ENCODE data around the gene CMAS. TPM values are rescaled to one million over a fixed set of nuclear protein-coding genes. Genes with fewer than 3 reads are reported as not detected.
A peak's percentile ranks its signal among the peaks of the same experiment; 100 is the strongest.

CMAS gene
- total RNA-seq, 3 donors from 2014 or later: 20.6 to 26.5 (median 25.6) TPM

GRCh38 chr12:22069851-22070250 lies 23.8 kb downstream of the CMAS start:
- Histone ChIP-seq H3K4me1 (no peaks in the 10 kb centered on the region), H3K27me3 (no peaks in the 10 kb centered on the region), H3K4me3 (no peak overlapping the region), H3K36me3 (no peaks in the 10 kb centered on the region), H3K27ac (no peak overlapping the region), H3K9me3 (no peaks in the 10 kb centered on the region)
- DNase-seq (ENCODE audit: low spot score in 2 of 2): no peak
- TF ChIP-seq POLR2AphosphoS5 (IDR thresholded peaks at IDR 0.05): no peak
- TF ChIP-seq, protein P1, sequence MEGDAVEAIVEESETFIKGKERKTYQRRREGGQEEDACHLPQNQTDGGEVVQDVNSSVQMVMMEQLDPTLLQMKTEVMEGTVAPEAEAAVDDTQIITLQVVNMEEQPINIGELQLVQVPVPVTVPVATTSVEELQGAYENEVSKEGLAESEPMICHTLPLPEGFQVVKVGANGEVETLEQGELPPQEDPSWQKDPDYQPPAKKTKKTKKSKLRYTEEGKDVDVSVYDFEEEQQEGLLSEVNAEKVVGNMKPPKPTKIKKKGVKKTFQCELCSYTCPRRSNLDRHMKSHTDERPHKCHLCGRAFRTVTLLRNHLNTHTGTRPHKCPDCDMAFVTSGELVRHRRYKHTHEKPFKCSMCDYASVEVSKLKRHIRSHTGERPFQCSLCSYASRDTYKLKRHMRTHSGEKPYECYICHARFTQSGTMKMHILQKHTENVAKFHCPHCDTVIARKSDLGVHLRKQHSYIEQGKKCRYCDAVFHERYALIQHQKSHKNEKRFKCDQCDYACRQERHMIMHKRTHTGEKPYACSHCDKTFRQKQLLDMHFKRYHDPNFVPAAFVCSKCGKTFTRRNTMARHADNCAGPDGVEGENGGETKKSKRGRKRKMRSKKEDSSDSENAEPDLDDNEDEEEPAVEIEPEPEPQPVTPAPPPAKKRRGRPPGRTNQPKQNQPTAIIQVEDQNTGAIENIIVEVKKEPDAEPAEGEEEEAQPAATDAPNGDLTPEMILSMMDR (IDR thresholded peaks at IDR 0.05): no peak
- TF ChIP-seq POLR2A (IDR thresholded peaks at IDR 0.05): no peak
- intact Hi-C loops (cut with DNase I; ENCODE audit: low total_unique reads): no loop called here

DNA sequence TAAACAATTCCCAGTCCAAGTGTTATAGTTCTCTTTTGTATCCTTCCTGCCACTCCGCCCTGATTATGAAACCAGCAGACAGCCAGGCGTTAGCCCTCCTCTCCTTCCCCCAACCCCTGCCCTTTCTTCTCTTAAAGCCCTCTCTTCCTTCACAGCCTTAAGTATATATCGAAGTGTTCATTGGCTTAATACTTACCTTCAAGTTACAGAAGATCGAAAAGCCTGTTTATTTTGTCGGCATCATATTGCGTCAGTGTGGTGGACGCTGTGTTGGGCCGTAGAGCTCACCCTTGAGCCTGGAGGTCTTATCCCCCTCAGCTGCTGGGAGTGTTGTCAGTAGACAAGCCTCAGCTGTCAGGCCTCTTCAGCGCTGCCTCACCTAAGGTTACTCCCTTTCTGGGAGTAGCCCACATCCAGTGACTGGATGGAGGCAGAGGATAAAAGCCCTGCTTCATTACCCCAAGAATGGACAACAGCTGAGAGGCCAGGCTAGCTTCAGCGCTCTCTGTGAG lies 36.2 kb downstream of the CMAS start:
- no peaks in the 10 kb centered on the region for H3K4me1 ChIP-seq
- DNase-seq (ENCODE audit: low spot score in 2 of 2): no peak
- no peaks in the 10 kb centered on the region for H3K9me3 ChIP-seq
- TF ChIP-seq, protein P1 (IDR thresholded peaks at IDR 0.05): no peak
- TF ChIP-seq POLR2AphosphoS5 (IDR thresholded peaks at IDR 0.05): no peak
- no peak for TF ChIP-seq POLR2A (IDR thresholded peaks at IDR 0.05)
- H3K27me3 ChIP-seq: no peaks in the 10 kb centered on the region
- no peak overlapping the region for H3K4me3 ChIP-seq
- intact Hi-C loops (cut with DNase I; ENCODE audit: low total_unique reads): loop anchor here (5.0 kb wide), 1 partner anchor 255 kb away; no protein-coding TSS in a partner anchor
- H3K27ac ChIP-seq: no peak overlapping the region
- H3K36me3 ChIP-seq: no peaks in the 10 kb centered on the region

DNA sequence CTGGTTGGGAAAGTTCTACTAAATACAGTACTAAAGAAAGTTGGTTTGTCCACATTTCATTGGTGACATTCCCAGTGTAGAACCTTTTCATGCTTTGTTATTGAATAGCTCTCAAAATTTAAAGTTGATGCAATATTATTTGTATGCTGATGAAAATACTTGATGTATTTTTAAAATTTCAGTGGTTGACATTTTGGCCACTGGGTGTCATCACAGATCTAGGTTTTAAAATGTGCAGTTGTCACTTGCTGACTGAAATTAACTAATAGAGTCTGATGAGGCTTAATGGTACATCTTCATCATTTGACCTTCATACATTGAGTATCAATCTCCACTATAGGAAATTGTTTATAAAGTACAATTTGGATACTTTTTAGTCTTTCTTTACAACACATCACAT lies 37.1 kb downstream of the CMAS start:
- TF ChIP-seq, protein P1 (IDR thresholded peaks at IDR 0.05): peak; percentile 31 to 52 (median 49)
- TF ChIP-seq POLR2AphosphoS5 (IDR thresholded peaks at IDR 0.05): no peak
- no peak for DNase-seq (ENCODE audit: low spot score in 2 of 2)
- H3K36me3 ChIP-seq: no peaks in the 10 kb centered on the region
- no peak overlapping the region for H3K27ac ChIP-seq
- no peak overlapping the region for H3K4me3 ChIP-seq
- H3K27me3 ChIP-seq: no peaks in the 10 kb centered on the region
- H3K9me3 ChIP-seq: no peaks in the 10 kb centered on the region
- no peaks in the 10 kb centered on the region for H3K4me1 ChIP-seq
- intact Hi-C loops (cut with DNase I; ENCODE audit: low total_unique reads): loop anchor here (5.0 kb wide), 1 partner anchor 254 kb away; no protein-coding TSS in a partner anchor

DNA sequence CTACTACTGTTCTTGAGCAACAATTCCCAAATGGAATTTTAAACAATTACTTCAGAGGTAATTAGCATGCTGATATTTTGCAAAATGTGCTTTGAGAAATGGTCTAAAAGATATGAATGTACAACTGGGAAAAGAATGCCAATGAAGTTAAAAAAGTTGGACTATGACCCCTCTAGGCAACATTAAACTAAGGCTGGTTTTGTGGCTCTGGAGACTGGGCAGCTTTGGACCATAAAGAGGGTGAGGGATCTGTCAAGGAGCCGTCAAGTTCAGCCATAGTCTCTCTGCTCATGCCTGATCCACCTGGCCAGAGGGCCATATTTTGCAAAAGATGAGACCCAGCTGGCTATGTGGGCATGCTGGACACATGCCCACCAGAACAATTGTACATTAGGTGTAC lies 38.8 kb downstream of the CMAS start:
- no peaks in the 10 kb centered on the region for H3K4me1 ChIP-seq
- no peak for DNase-seq (ENCODE audit: low spot score in 2 of 2)
- intact Hi-C loops (cut with DNase I; ENCODE audit: low total_unique reads): loop anchor here (5.0 kb wide), 1 partner anchor 252 kb away; no protein-coding TSS in a partner anchor
- H3K36me3 ChIP-seq: no peaks in the 10 kb centered on the region
- no peaks in the 10 kb centered on the region for H3K27me3 ChIP-seq
- no peak overlapping the region for H3K27ac ChIP-seq
- H3K4me3 ChIP-seq: no peak overlapping the region
- no peaks in the 10 kb centered on the region for H3K9me3 ChIP-seq
- TF ChIP-seq POLR2AphosphoS5 (IDR thresholded peaks at IDR 0.05): no peak
- TF ChIP-seq, protein P1 (IDR thresholded peaks at IDR 0.05): no peak
- TF ChIP-seq POLR2A (IDR thresholded peaks at IDR 0.05): no peak

DNA sequence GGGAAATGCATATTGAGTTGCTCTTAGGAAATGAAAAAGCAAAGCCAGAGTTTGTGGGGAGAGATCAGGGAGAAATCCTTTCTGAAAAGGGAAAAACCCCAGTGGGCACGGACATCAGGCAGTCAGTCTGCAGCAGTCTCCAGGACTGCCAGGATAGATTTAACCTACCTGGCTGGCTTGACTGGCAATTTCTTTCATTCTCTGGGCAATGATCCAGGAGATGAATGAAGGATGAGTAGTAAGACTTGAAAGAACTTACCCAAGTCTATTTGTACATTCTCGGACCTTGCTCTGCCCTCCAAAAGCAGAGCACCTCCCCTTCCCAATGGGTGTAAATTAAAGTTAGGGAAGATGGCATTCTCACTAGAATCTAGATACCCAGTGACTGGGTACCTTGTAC lies 42.9 kb downstream of the CMAS start:
- Histone ChIP-seq H3K36me3 (no peaks in the 10 kb centered on the region), H3K27ac (no peak overlapping the region), H3K27me3 (no peaks in the 10 kb centered on the region), H3K9me3 (no peaks in the 10 kb centered on the region), H3K4me1 (no peaks in the 10 kb centered on the region), H3K4me3 (no peak overlapping the region)
- DNase-seq (ENCODE audit: low spot score in 2 of 2): no peak
- intact Hi-C loops (cut with DNase I; ENCODE audit: low total_unique reads): no loop called here
- TF ChIP-seq POLR2AphosphoS5 (IDR thresholded peaks at IDR 0.05): no peak
- TF ChIP-seq, protein P1 (IDR thresholded peaks at IDR 0.05): no peak
- no peak for TF ChIP-seq POLR2A (IDR thresholded peaks at IDR 0.05)
